LHCN-M2 (cell line): ENCODE data around the gene CCDC183. TPM values are rescaled to one million over a fixed set of nuclear protein-coding genes. Genes with fewer than 3 reads are reported as not detected.
"Not testable (repeated sequence)": the region's sequence is repeated elsewhere in the genome, so short reads cannot be mapped to it uniquely, and the experiment has no call there.

Experiments used
- DNase-seq: peaks from one replicate; pipeline ENCODE4 v3.0.0-alpha.2; 2012; ENCODE audit warnings: low read depth
- polyA plus RNA-seq: library from polyadenylated mRNA; unstranded; fragments of >200 nt; gene quantifications from one replicate; pipeline ENCODE4 v1.2.1, GENCODE V29; 2012; ENCODE audit warnings: missing spikeins
- total RNA-seq: library from RNA; depleted of rRNA; stranded (reverse); fragments of >200 nt; gene quantifications from 2 replicates; pipeline ENCODE4 v1.2.3, GENCODE V29; 2014; rRNA removed

The CCDC183 gene
- 1.4 TPM in 1 of 2 replicates, not detected in the other for total RNA-seq
- polyA plus RNA-seq = 0.29 TPM

DNA sequence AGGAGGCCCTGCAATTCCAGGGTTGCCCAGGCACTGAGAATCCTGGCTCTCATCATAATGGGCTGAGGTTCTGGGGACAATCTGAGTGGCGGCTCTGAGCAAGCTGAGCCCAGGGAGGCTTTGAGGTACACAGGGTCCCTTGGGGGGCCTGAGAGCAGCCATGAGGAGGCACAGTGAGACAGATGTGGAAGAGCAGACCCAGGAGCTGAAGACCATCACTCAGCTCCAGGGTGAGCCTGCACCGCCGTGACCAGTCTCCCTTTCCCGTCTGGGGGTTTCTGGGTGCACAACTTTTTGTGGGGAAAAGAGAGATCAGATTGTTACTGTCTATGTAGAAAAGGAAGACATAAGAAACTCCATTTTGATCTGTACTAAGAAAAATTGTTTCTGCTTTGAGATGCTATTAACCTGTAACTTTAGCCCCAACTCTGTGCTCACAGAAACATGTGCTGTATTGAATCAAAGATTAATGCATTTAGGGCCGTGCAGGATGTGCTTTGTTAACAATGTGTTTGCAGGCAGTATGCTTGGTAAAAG is at the start of gene CCDC183:
Gene CCDC183, plus strand, starts transcription at position 101 of the 537 bp plus-strand sequence. Its CDS starts 60 bp downstream, at position 161.
- no peak for DNase-seq

DNA sequence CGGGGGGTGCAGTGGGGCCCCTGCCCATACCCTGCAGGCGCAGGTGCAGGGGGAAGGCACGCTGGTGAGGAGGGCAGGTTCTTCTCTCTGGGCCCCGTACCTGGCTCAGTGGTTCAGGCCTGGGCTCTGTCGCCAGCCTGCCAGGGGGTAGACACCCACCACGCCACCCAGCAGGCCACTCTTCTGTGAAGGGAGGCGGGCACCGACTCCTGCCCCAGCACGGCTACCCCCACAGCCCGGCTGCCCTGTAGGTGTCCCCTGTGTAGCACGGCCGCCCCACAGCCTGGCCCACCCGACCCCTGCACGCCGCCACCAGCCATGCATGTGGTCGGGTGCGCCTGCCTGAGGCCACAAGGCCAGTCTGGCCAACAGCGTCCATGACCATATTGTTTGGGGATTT is 49.5 kb upstream of the CCDC183 start:
- no peak for DNase-seq

DNA sequence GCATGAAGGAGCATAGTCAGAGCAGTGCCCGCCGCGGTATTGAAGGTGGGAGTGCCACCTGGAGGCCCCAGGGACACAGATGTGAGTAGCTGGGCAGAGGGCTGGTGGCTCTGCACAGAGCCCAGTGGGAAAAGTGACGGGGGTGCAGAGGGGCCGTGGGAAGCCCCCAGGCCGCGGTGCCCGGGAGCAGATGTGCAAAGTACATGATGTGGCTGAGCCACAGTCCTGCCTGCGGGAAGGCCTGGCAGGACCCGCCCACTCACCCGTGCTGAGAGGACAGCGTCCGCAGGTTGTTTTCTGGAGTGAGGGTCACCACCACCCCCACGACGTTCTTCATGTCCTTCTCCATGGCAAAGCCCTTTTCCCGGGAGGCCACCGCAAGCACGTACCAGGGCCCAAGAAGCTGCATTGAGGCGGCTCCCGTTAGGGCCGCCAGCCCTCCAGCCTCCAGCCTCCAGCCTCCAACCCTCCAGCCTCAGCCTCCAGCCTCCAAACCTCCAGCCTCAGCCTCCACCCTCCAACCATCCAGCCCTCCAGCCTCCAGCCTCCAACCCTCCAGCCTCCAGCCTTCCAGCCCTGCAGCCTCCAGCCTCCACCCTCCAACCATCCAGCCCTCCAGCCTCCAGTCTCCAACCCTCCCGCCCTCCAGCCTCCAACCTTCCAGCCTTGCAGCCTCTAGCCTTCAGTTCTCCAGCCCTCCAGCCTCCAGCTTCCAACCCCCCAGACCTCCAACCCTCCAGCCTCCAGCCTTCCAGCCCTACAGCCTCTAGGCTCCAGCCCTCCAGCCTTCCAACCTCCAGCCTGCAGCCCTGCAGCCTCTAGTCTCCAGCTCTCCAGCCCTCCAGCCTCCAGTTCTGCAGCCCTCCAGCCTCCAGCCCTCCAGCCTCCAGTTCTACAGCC is 48.7 kb upstream of the CCDC183 start:
- DNase-seq = no peak

GRCh38 chr9:136748201-136748600 is 47.9 kb upstream of the CCDC183 start, which contains the start of gene LCN6:
LCN6 (minus strand) TSS chr9:136748525; CDS start chr9:136748483, 42 bp downstream.
- no peak for DNase-seq

DNA sequence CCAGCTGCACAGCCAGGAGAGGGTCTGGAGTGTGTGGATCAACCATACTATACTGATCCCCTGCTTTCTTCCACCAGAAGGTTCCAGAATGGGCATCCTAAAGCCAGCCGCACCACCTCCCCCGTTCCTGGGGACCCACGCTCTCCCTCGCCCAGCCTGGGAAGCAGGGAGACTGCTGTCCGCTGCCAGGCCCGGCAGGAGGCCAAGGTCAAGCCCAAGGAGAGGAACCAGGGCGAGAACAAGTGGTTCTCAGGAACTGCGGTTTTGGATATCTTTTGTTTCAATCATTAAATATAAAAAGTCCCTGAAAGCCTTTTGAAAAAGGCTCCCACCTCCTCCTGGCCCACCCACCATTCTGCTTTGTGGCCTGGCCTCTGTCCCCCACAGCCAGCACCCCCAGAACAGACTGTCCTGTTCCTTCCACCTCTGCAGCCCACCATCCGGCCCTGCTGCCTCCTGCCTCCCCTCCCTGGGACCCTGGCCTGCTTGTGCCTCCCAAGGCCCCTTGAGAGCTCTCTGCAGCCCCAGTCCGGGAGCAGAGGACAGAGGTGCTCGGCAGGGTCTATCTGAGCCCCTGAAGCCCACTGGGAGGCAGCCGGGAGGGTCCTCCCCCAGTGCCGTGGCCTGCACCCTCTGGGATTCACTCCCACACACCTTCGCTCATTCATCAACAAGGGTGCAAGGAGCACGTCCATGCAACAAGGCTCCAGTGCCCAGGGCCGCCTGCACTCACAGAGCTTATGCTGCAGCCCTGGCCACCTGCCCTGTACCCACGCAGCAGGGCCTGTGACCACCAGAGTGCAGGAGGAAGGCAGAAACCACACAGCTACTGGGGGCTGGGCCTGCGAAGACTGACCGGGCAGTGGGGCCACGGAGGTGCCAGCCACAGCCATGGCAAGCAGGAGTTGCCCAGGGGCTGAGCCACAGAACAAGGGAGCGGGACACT is 47.2 kb upstream of the CCDC183 start:
- DNase-seq = no peak

- peak; percentile 37 for DNase-seq
Measured at GRCh38 chr9:136750526-136750925, 45.6 kb upstream of the CCDC183 start.

- DNase-seq = no peak
Measured at GRCh38 chr9:136751244-136751643, 44.9 kb upstream of the CCDC183 start.

GRCh38 chr9:136751814-136752213 is 44.3 kb upstream of the CCDC183 start:
- DNase-seq = no peak

- DNase-seq = no peak
Measured at GRCh38 chr9:136753371-136754058, 42.6 kb upstream of the CCDC183 start.

DNA sequence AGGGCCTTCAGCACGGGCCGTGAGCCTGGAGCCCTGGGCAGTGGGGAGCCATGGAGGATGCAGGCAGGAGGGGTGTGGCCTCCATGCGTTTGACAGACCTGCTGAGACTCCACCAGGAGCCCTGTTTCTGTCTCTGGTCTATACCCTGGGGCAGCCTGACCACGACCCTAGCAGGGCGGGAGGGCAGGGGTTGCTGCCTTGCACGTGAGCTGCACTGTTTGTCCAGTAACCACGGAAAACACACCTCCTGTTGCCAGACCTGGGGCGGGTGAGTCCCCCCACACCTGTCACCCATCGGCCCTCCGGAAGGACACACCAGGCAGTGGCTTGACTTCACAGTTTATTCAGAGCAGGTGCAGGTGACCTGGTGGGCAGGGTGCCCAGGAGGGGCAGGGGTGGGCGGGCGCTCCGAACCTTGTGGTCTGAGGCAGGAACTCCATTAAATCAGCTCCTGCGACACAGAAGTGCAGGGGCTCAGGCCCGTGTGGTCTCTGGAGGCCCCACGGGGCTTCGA is 42.0 kb upstream of the CCDC183 start:
- no peak for DNase-seq

DNA sequence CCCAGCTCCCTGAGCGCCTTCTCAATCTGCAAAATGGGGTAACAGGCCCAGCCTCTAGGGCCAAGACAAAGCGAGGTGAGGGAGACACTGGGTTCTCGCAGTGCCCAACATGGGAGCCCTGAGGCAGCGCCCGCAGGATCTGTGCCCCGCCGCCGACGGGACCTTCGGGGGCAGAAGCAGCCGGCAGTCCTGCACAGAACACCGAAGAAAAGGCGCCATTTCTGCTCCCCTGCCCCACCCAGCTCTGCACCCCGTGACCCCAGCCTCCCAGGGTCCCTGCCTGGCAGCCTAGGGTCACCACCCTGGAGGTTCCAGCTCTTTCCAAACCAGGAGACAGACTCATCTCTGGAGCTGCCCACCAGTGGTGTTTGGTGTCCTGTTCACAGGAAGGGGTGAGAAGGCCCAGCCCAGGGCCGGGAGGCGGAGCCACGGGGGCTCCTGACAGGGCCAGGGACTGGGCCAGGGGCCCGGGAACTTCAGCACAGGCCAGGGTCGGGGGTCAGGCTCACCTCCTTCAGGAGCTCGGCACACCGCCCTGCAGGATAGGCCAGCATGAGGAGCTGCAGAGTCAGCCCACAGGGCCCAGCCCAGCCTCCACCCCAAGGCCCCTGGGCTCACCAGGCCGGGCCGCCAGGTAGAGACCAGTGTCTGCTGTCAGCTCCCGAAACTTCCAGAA is 41.4 kb upstream of the CCDC183 start:
- no peak for DNase-seq

DNA sequence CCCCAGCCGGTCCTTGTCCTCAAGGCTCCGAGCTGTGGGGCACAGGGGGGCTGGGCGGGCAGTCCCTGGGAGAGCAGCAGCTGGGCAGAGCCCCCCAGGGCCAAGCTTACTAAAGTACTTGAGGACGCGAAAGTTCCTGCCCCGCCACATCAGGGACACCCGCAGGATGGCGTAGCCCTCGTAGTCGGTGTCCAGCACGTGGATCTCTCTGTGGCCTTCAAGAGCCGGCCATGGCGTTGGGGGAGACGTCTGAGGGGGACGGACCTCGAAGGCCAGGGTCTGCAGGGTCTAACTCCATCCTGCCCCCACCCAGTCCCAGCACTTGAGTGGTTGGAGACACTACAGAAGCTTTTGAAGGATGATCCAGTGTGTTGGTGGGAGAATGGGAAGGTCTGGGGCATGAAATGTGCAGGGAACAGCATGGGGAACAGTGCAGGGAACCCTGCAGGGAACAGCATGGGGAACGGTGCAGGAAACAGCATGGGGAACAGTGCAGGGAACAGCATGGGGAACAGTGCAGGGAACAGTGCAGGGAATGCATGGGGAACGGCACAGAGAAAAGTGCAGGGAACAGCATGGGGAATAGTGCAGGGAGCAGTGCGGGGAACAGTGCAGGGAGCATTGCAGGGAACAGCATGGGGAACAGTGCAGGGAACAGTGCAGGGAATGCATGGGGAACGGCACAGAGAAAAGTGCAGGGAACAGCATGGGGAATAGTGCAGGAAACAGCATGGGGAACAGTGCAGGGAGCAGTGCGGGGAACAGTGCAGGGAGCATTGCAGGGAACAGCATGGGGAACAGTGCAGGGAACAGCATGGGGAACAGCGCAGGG is 40.6 kb upstream of the CCDC183 start:
- DNase-seq = not testable (repeated sequence)

DNA sequence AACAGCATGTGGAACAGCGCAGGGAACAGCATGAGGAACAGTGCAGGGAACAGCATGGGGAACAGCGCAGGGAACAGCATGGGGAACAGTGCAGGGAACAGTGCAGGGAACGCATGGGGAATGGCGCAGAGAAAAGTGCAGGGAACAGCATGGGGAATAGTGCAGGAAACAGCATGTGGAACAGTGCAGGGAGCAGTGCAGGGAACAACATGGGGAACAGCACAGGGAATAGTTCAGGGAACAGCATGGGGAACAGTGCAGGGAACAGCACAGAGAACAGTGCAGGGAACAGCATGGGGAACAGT is 40.1 kb upstream of the CCDC183 start:
- no peak for DNase-seq

DNA sequence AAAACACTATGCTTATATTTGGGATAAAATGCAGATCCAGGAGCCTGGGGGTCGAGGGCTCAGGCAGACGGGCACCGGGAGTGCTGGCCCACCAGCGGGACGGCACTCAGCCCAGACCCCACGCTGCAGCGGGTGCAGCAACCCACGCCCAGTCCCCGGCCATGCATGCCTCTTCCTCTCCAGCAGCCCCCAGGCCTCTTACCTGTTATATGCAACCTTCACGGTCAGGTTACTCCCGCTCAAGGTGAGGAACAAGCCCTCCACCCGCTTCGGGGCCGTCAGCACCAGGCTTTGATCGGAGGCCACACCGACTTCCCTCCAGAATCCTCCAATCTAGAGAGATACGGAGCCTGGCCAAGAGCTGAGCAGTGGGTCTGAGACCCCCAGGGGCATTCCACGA is 39.3 kb upstream of the CCDC183 start:
- no peak for DNase-seq

GRCh38 chr9:136757328-136757727 is 38.8 kb upstream of the CCDC183 start:
- DNase-seq = no peak

DNA sequence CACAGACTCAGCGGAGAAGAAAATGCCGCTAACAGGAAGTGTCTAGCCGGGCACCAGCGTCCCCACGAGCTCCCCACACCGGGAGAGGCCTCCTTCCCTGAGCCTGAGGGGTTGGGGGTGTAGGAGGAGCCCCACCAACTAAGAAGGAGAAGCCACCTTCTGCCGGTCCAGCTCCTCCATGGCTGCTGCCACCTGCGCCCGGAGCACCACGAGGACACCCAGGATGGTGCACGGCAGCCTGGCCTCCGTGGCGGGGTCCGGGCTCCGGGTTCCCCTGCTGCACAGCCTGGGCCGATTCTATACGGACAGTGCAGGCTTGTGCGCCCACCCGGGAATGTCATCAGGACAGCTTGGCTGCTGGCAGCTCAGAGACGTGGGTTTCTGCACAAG is 38.4 kb upstream of the CCDC183 start:
- DNase-seq = no peak

DNA sequence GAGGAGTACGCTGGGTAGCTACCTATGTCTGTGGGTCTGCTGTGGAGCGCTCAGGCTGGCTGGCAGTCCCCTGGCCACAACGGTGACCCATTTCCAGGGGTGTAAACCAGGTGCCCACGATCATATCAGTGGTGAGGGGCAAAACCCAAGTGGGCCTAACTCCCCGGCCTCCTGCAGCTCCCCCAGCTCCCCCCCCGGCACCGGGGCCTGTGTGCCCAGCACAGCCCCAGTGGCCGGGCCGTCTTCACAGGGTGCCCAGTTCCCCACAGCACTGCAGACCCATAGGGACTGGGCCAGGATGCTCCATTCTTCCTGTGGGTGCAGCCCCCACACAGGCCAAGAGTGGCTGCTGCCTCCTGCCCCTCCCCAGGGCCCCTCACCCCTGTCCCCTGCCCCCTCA is 37.1 kb upstream of the CCDC183 start:
- no peak for DNase-seq

DNA sequence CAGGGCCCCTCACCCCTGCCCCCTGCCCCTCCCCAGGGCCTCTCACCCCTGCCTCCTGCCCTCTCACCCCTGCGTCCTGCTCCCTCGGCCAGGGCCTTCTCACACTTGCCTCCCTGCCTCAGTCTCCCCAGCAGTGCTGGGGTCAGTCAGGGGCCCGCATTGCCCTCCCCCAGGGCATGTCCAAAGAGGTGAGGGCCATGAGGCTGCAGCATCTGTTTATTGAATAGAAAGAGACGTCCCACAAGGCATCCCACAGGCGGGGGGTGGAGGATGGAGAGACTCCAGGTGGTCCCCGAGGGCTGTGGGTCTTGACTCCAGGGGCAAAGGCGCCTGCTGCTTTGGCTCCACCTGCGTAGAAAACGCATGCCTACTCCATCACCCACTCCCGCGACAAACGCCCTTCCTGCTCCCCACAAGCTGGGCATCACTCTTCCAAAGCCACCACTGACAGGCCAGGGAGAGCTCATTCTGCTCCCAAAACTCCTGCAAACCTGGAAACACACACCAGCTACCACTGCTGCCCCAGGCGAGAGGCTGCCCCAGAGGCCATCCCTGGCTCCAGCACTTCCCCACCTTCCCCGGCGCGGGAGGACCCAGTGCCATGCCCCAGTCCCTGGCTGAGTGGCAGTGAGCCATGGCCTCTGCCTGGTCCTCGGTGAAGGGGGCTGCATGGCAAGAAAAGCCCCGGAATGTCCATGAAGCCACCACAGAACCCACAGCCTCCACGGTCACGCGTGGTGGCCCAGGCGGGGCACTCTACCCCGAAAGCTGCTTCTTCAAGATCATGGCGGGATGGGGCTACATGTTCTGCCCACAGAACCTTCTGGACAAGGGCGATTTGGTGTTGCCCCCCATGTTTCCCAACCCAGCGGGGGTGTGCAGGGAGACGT is 36.5 kb upstream of the CCDC183 start:
- no peak for DNase-seq

GRCh38 chr9:136760424-136760823 is 35.7 kb upstream of the CCDC183 start:
- DNase-seq = no peak
